ENCODE results near the gene UBASH3B. TPM values are rescaled to one million over a fixed set of nuclear protein-coding genes. Genes with fewer than 3 reads are reported as not detected.
A peak's percentile ranks its signal among the peaks of the same experiment; 100 is the strongest.

UBASH3B gene
- total RNA-seq, 4 donors from 2014 or later: 1.8 to 6.6 (median 3.4) TPM

GRCh38 chr11:122737951-122738693 is 82.6 kb downstream of the UBASH3B start:
- H3K36me3 ChIP-seq: no peaks in the 10 kb centered on the region
- ATAC-seq: no peak
- 63 to 70% methylated on average over 4 to 5 of the region's 5 CpGs for WGBS, 2 donors (ENCODE audit: low coverage in 1 of 2)

GRCh38 chr11:122741613-122742300 is 86.2 kb downstream of the UBASH3B start:
- peak overlapping the region in 3 of 4 donors; percentile 30 to 50 (median 41) for H3K27ac ChIP-seq
- H3K27me3 ChIP-seq: peaks cover 14% of the 10 kb centered on the region
- H3K36me3 ChIP-seq: no peaks in the 10 kb centered on the region
- TF ChIP-seq POLR2A (IDR thresholded peaks at IDR 0.05): no peak
- TF ChIP-seq EP300 (IDR thresholded peaks at IDR 0.05): no peak
- peak; percentile 36 for TF ChIP-seq POLR2AphosphoS5 (IDR thresholded peaks at IDR 0.05)
- no peak for TF ChIP-seq CTCF (IDR thresholded peaks at IDR 0.05)
- no peak overlapping the region for H3K4me3 ChIP-seq
- peaks cover 0 to 12% (median 0%) of the 10 kb centered on the region in 3 donors for H3K4me1 ChIP-seq
- WGBS, 2 donors (ENCODE audit: low coverage in 1 of 2): 31 to 49% methylated on average over 3 to 5 of the region's 12 CpGs
- peak; percentile 81 for ATAC-seq
- no peaks in the 10 kb centered on the region for H3K9me3 ChIP-seq

More at GRCh38 chr11:122737951-122738693, 82.6 kb downstream of the UBASH3B start:
- Histone ChIP-seq H3K4me3 (no peak overlapping the region), H3K4me1 (peaks cover 0 to 12% (median 0%) of the 10 kb centered on the region in 3 donors), H3K27me3 (peaks cover 15% of the 10 kb centered on the region), H3K9me3 (no peaks in the 10 kb centered on the region), H3K27ac (no peak overlapping the region)
- TF ChIP-seq CTCF (IDR thresholded peaks at IDR 0.05): no peak
- no peak for TF ChIP-seq POLR2AphosphoS5 (IDR thresholded peaks at IDR 0.05)
- TF ChIP-seq POLR2A (IDR thresholded peaks at IDR 0.05): no peak
- TF ChIP-seq EP300 (IDR thresholded peaks at IDR 0.05): no peak

GRCh38 chr11:122742301-122743018 is 86.9 kb downstream of the UBASH3B start:
- no peak overlapping the region for H3K4me3 ChIP-seq
- no peaks in the 10 kb centered on the region for H3K9me3 ChIP-seq
- peaks cover 0 to 12% (median 0%) of the 10 kb centered on the region in 3 donors for H3K4me1 ChIP-seq
- ATAC-seq: no peak
- WGBS, 2 donors (ENCODE audit: low coverage in 1 of 2): 58 to 94% methylated on average over 2 to 9 of the region's 11 CpGs
- peaks cover 14% of the 10 kb centered on the region for H3K27me3 ChIP-seq
- H3K36me3 ChIP-seq: no peaks in the 10 kb centered on the region
- TF ChIP-seq POLR2AphosphoS5 (IDR thresholded peaks at IDR 0.05) (no peak), EP300 (IDR thresholded peaks at IDR 0.05) (no peak), CTCF (IDR thresholded peaks at IDR 0.05) (no peak), POLR2A (IDR thresholded peaks at IDR 0.05) (no peak)
- peak overlapping the region in 3 of 4 donors; percentile 41 to 50 (median 45) for H3K27ac ChIP-seq

GRCh38 chr11:122743097-122743741 is 87.7 kb downstream of the UBASH3B start:
- TF ChIP-seq CTCF (IDR thresholded peaks at IDR 0.05) (no peak), POLR2AphosphoS5 (IDR thresholded peaks at IDR 0.05) (no peak), POLR2A (IDR thresholded peaks at IDR 0.05) (no peak), EP300 (IDR thresholded peaks at IDR 0.05) (no peak)

More at GRCh38 chr11:122743097-122743741, 87.7 kb downstream of the UBASH3B start:
- H3K27me3 ChIP-seq: peaks cover 15% of the 10 kb centered on the region
- ATAC-seq: no peak
- H3K9me3 ChIP-seq: no peaks in the 10 kb centered on the region
- no peak overlapping the region for H3K27ac ChIP-seq
- H3K4me1 ChIP-seq: peaks cover 0 to 12% (median 0%) of the 10 kb centered on the region in 3 donors
- no peak overlapping the region for H3K4me3 ChIP-seq
- 72 to 100% methylated on average over 3 to 6 of the region's 6 CpGs for WGBS, 2 donors (ENCODE audit: low coverage in 1 of 2)
- no peaks in the 10 kb centered on the region for H3K36me3 ChIP-seq

Measured in gastroesophageal sphincter (tissue), 4 donors.